Natural killer cell (primary cell): ENCODE data around the gene UBE2E3. TPM values are rescaled to one million over a fixed set of nuclear protein-coding genes. Genes with fewer than 3 reads are reported as not detected.

ENCODE experiments used
- ATAC-seq, 3 donors: fragments of 150-1000 bp in 2 of 3; fragments of 200-7000 bp in 1 of 3; cut with Tn5 transposase; 1 replicate in 1 of 3; 2 replicates in 2 of 3; pipeline ENCODE4 v1.10.0; 2021; ENCODE audit warnings: mild to moderate bottlenecking in 2 of 3, moderate library complexity in 2 of 3
- DNase-seq, 2 donors: peaks; one replicate each; pipeline versions ENCODE4 v3.0.0 to v3.0.0-alpha.2; 2013 to 2021; ENCODE audit warnings: mixed read lengths in 1 of 2
- H3K27ac ChIP-seq: one replicate; pipeline ENCODE4 v1.5.1; 2013; ENCODE audit warnings: mild to moderate bottlenecking, low read length
- H3K27me3 ChIP-seq: one replicate; pipeline ENCODE4 v1.6.1; 2013; ENCODE audit warnings: low read length; ENCODE audit not compliant: control insufficient read depth, insufficient read depth
- H3K36me3 ChIP-seq: one replicate; pipeline ENCODE4 v1.6.1; 2013; ENCODE audit warnings: low read length; ENCODE audit not compliant: control insufficient read depth, insufficient read depth
- H3K4me1 ChIP-seq: one replicate; pipeline ENCODE4 v1.6.1; 2013; ENCODE audit warnings: low read length; ENCODE audit not compliant: control insufficient read depth, insufficient read depth
- H3K4me3 ChIP-seq: one replicate; pipeline ENCODE4 v1.5.1; 2013; ENCODE audit warnings: low read length
- H3K9me3 ChIP-seq: one replicate; pipeline ENCODE4 v1.6.1; 2013; ENCODE audit warnings: low read length; ENCODE audit not compliant: control insufficient read depth, insufficient read depth
- H3K27ac Mint-ChIP-seq, 2 donors: one replicate each; pipeline ENCODE4 v1.8.0; 2022; ENCODE audit warnings: mild to moderate bottlenecking in 2 of 2, mixed read lengths in 2 of 2, moderate library complexity in 1 of 2
- H3K27me3 Mint-ChIP-seq, 2 donors: one replicate each; pipeline ENCODE4 v1.8.0; 2022; ENCODE audit warnings: low read depth in 2 of 2, mixed read lengths in 2 of 2
- H3K36me3 Mint-ChIP-seq: one replicate; pipeline ENCODE4 v1.8.0; 2022; ENCODE audit warnings: mixed read lengths
- H3K4me1 Mint-ChIP-seq, 2 donors: one replicate each; pipeline ENCODE4 v1.8.0; 2022; ENCODE audit warnings: mixed read lengths in 2 of 2
- H3K4me3 Mint-ChIP-seq: one replicate; pipeline ENCODE4 v1.8.0; 2022; ENCODE audit warnings: mild to moderate bottlenecking, moderate library complexity, mixed read lengths
- H3K9me3 Mint-ChIP-seq, 2 donors: one replicate each; pipeline ENCODE4 v1.8.0; 2022; ENCODE audit warnings: mixed read lengths in 2 of 2
- WGBS: methylation state at CpG from one replicate; pipeline ENCODE4 v1.1.7; 2013; ENCODE audit warnings: missing lambda C conversion rate; ENCODE audit not compliant: insufficient coverage; 5-methylcytosine and 5-hydroxymethylcytosine counted together
- intact Hi-C: fragments of 100-400 bp; cut with micrococcal nuclease; formaldehyde crosslinking; loops from one replicate; pipeline ENCODE4 v1.14.2; 2022
- total RNA-seq, 4 donors: library from RNA; stranded (reverse); fragments of 120-200 nt in 1 of 4; gene quantifications; one replicate each; pipeline versions ENCODE4 v1.2.3 to v1.2.4, GENCODE V29; 2013 to 2022
- TF ChIP-seq, protein P1 (sequence below): fragments of 200-600 bp; IDR thresholded peaks from one replicate; pipeline ENCODE4 v1.8.0; 2022; ENCODE audit warnings: antibody characterized with exemption

UBE2E3 gene
- total RNA-seq, 3 donors from 2014 or later (not counting 1 experiment from before 2014, with no cell fraction given): 48.5 to 59.3 (median 52.6) TPM

- Mint-ChIP-seq H3K27ac (peak overlapping the region; percentile 80 to 95), H3K4me3 (peak overlapping the region; percentile 86), H3K27me3 (peaks cover 0 to 16% of the 10 kb centered on the region in 2 donors), H3K36me3 (peaks cover 6% of the 10 kb centered on the region), H3K4me1 (peaks cover 24 to 27% of the 10 kb centered on the region in 2 donors), H3K9me3 (no peaks in the 10 kb centered on the region)
- 59% methylated on average over 7 of the region's 7 CpGs for WGBS
- Histone ChIP-seq H3K9me3 (no peaks in the 10 kb centered on the region), H3K36me3 (no peaks in the 10 kb centered on the region), H3K27ac (peak overlapping the region; percentile 46), H3K27me3 (no peaks in the 10 kb centered on the region), H3K4me3 (no peak overlapping the region), H3K4me1 (peaks cover 14% of the 10 kb centered on the region)
- DNase-seq (no peak), ATAC-seq (no peak)
- intact Hi-C loops: no loop called here
- TF ChIP-seq, protein P1, sequence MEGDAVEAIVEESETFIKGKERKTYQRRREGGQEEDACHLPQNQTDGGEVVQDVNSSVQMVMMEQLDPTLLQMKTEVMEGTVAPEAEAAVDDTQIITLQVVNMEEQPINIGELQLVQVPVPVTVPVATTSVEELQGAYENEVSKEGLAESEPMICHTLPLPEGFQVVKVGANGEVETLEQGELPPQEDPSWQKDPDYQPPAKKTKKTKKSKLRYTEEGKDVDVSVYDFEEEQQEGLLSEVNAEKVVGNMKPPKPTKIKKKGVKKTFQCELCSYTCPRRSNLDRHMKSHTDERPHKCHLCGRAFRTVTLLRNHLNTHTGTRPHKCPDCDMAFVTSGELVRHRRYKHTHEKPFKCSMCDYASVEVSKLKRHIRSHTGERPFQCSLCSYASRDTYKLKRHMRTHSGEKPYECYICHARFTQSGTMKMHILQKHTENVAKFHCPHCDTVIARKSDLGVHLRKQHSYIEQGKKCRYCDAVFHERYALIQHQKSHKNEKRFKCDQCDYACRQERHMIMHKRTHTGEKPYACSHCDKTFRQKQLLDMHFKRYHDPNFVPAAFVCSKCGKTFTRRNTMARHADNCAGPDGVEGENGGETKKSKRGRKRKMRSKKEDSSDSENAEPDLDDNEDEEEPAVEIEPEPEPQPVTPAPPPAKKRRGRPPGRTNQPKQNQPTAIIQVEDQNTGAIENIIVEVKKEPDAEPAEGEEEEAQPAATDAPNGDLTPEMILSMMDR: no peak
These were observed 1.3 kb upstream of the UBE2E3 start for GRCh38 chr2:180978903-180979748.

DNA sequence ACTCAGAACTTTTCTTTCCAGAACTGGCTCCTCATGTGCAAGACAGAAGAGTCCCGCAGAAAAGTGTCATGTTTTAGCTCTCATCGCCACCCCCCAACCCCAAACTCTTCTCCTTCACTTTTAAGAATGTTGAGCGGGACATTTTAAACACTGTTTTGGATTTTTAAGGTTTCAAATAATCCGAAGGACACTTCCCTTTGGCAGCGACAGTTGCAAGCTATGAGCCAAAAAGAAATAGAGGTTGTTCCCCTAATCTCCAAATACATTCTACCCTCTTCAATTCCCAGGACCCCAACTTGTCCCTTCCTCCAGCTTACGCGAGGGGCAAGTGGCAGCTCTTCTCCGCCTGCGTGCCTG, 678 bp upstream of the UBE2E3 start:
- intact Hi-C loops: loop anchor here (2.0 to 10.0 kb wide), 6 partner anchors 55 to 973 kb away; partner anchors contain the start of genes CWC22 and ITPRID2
- H3K4me3 Mint-ChIP-seq: peak overlapping the region; percentile 86
- H3K4me1 Mint-ChIP-seq: peaks cover 30 to 33% of the 10 kb centered on the region in 2 donors
- peaks cover 0 to 10% of the 10 kb centered on the region in 2 donors for H3K27me3 Mint-ChIP-seq
- no peaks in the 10 kb centered on the region for H3K27me3 ChIP-seq
- H3K36me3 ChIP-seq: no peaks in the 10 kb centered on the region
- WGBS: 16% methylated on average over 9 of the region's 9 CpGs
- no peaks in the 10 kb centered on the region for H3K9me3 Mint-ChIP-seq
- peaks cover 6% of the 10 kb centered on the region for H3K36me3 Mint-ChIP-seq
- H3K27ac Mint-ChIP-seq: peak overlapping the region; percentile 80 to 95
- peak overlapping the region; percentile 46 for H3K27ac ChIP-seq
- H3K4me1 ChIP-seq: peaks cover 14% of the 10 kb centered on the region
- H3K9me3 ChIP-seq: no peaks in the 10 kb centered on the region
- H3K4me3 ChIP-seq: peak overlapping the region; percentile 56
- TF ChIP-seq, protein P1: no peak
- ATAC-seq (no peak), DNase-seq (no peak)

GRCh38 chr2:180980943-180981911, 822 bp downstream of the UBE2E3 start:
- H3K9me3 ChIP-seq: no peaks in the 10 kb centered on the region
- H3K36me3 ChIP-seq: peaks cover 5% of the 10 kb centered on the region
- H3K27ac ChIP-seq: peak overlapping the region; percentile 48
- DNase-seq (peak; percentile 23 to 55), ATAC-seq (peak; percentile 14 to 24 (median 23))
- H3K4me3 Mint-ChIP-seq: peak overlapping the region; percentile 100
- WGBS: under 1% methylated on average over 67 of the region's 81 CpGs
- H3K27me3 Mint-ChIP-seq: peaks cover 0 to 1% of the 10 kb centered on the region in 2 donors
- peak overlapping the region; percentile 95 for H3K27ac Mint-ChIP-seq
- no peaks in the 10 kb centered on the region for H3K27me3 ChIP-seq
- peaks cover 6% of the 10 kb centered on the region for H3K36me3 Mint-ChIP-seq
- H3K4me1 ChIP-seq: peaks cover 14% of the 10 kb centered on the region
- H3K4me1 Mint-ChIP-seq: peaks cover 42 to 43% of the 10 kb centered on the region in 2 donors
- TF ChIP-seq, protein P1: no peak
- peak overlapping the region; percentile 66 for H3K4me3 ChIP-seq
- intact Hi-C loops: loop anchor here (2.0 to 10.0 kb wide), 6 partner anchors 54 to 974 kb away; partner anchors contain the start of genes CWC22 and ITPRID2
- no peaks in the 10 kb centered on the region for H3K9me3 Mint-ChIP-seq
